MCF 10A (cell line): Measurements from ENCODE around the gene HDGFL2. TPM values are rescaled to one million over a fixed set of nuclear protein-coding genes. Genes with fewer than 3 reads are reported as not detected.

Experiments
- BruUV-seq: library from RNA; stranded (reverse); fragments of 400-500 nt; replicated peaks from 2 replicates; lab custom pipeline; 2021; lab: Mats Ljungman, UMichigan
- CTCF ChIA-PET: fragments of 300-600 bp; sonication (Branson Sonifier 250); formaldehyde crosslinking; extraction: SDS; loops from one replicate; lab custom pipeline; 2021; ENCODE audit warnings: antibody characterized with exemption, inconsistent platforms; lab: Yijun Ruan, JAX
- POLR2A ChIA-PET: fragments of 300-600, 350-650 bp; sonication (Branson Sonifier 250); formaldehyde crosslinking; extraction: SDS; loops from one replicate; lab custom pipeline; 2020; ENCODE audit warnings: antibody characterized with exemption, inconsistent platforms; lab: Yijun Ruan, JAX
- DNase-seq: peaks from one replicate; pipeline ENCODE4 v3.0.0-alpha.2; 2018; ENCODE audit not compliant: unreplicated experiment
- H3K27ac Mint-ChIP-seq: one replicate; pipeline ENCODE4 v1.8.0; 2022; ENCODE audit warnings: mild to moderate bottlenecking, low read depth, mixed read lengths; ENCODE audit not compliant: unreplicated experiment
- H3K27me3 Mint-ChIP-seq: one replicate; pipeline ENCODE4 v1.8.0; 2022; ENCODE audit warnings: mixed read lengths; ENCODE audit not compliant: insufficient read depth, unreplicated experiment
- H3K36me3 Mint-ChIP-seq: one replicate; pipeline ENCODE4 v1.8.0; 2022; ENCODE audit warnings: mild to moderate bottlenecking, moderate library complexity, mixed read lengths; ENCODE audit not compliant: insufficient read depth, unreplicated experiment
- H3K4me1 Mint-ChIP-seq: one replicate; pipeline ENCODE4 v1.8.0; 2022; ENCODE audit warnings: mixed read lengths; ENCODE audit not compliant: insufficient read depth, unreplicated experiment
- H3K4me3 Mint-ChIP-seq: one replicate; pipeline ENCODE4 v1.8.0; 2022; ENCODE audit warnings: mild to moderate bottlenecking, moderate library complexity, mixed read lengths; ENCODE audit not compliant: unreplicated experiment
- H3K9me3 Mint-ChIP-seq: one replicate; pipeline ENCODE4 v1.8.0; 2022; ENCODE audit warnings: mixed read lengths; ENCODE audit not compliant: unreplicated experiment
- CTCF ChIP-seq: fragments of 200-600 bp; IDR thresholded peaks from one replicate; pipeline ENCODE4 v1.8.0; 2022; ENCODE audit warnings: antibody characterized with exemption, mild to moderate bottlenecking; ENCODE audit not compliant: unreplicated experiment
- intact Hi-C: fragments of 100-400 bp; cut with micrococcal nuclease; formaldehyde crosslinking; loops from 2 replicates; pipeline ENCODE4 v1.14.1; 2022
- total RNA-seq: library from RNA; stranded (reverse); gene quantifications from 2 replicates; pipeline ENCODE4 v1.2.3, GENCODE V29; 2022

Gene HDGFL2
- total RNA-seq, 1 experiment from 2014 or later, result 46.3 TPM

- CTCF ChIA-PET, result interaction anchor here (0.5 to 1.2 kb wide), 3 partner anchors 13 to 257 kb away, joined by 3 read pairs; no protein-coding TSS in a partner anchor
- intact Hi-C loops, result no loop called here
- peaks cover 6% of the 10 kb centered on the region for H3K36me3 Mint-ChIP-seq
Measured at GRCh38 chr19:4521170-4521887, 49.2 kb downstream of the HDGFL2 start.

GRCh38 chr19:4521888-4522242 lies 49.8 kb downstream of the HDGFL2 start:
- DNase-seq, result no peak
- Mint-ChIP-seq H3K9me3 (no peaks in the 10 kb centered on the region), H3K27me3 (no peaks in the 10 kb centered on the region), H3K36me3 (peaks cover 6% of the 10 kb centered on the region), H3K4me3 (no peak overlapping the region), H3K4me1 (peaks cover 20% of the 10 kb centered on the region), H3K27ac (no peak overlapping the region)
- TF ChIP-seq CTCF, result no peak
- no TSS peak for BruUV-seq
- intact Hi-C loops, result no loop called here
- CTCF ChIA-PET, result interaction anchor here (0.5 to 1.2 kb wide), 3 partner anchors 12 to 257 kb away, joined by 3 read pairs; no protein-coding TSS in a partner anchor
- POLR2A ChIA-PET, result interaction anchor here (0.7 to 1.1 kb wide), 2 partner anchors 12 to 50 kb away, joined by 3 to 4 read pairs; no protein-coding TSS in a partner anchor

More at GRCh38 chr19:4521170-4521887, 49.2 kb downstream of the HDGFL2 start:
- DNase-seq, result peak; percentile 33
- Mint-ChIP-seq H3K9me3 (no peaks in the 10 kb centered on the region), H3K27ac (no peak overlapping the region), H3K4me1 (peaks cover 20% of the 10 kb centered on the region), H3K4me3 (no peak overlapping the region), H3K27me3 (no peaks in the 10 kb centered on the region)
- no TSS peak for BruUV-seq
- TF ChIP-seq CTCF, result no peak
- POLR2A ChIA-PET, result interaction anchor here (0.7 to 1.1 kb wide), 2 partner anchors 13 to 50 kb away, joined by 3 to 4 read pairs; no protein-coding TSS in a partner anchor

GRCh38 chr19:4522291-4523002 lies 50.4 kb downstream of the HDGFL2 start:
- ChIA-PET POLR2A (no interaction called here), CTCF (interaction anchor here (0.5 to 4.7 kb wide), 17 partner anchors 10 to 1199 kb away, joined by 3 to 51 read pairs (median 3); partner anchors contain the start of genes HDGFL2, LRG1 and PLIN5)
- Mint-ChIP-seq H3K4me3 (no peak overlapping the region), H3K27me3 (no peaks in the 10 kb centered on the region), H3K4me1 (peaks cover 20% of the 10 kb centered on the region), H3K9me3 (no peaks in the 10 kb centered on the region), H3K36me3 (peaks cover 6% of the 10 kb centered on the region), H3K27ac (no peak overlapping the region)
- intact Hi-C loops, result no loop called here
- no peak for TF ChIP-seq CTCF
- no peak for DNase-seq
- BruUV-seq, result no TSS peak
